Neutrophil (primary cell): ENCODE measurements around the gene SAT1.

Experiments
- H3K27ac ChIP-seq: fragments of 200-600 bp; sonication (generic); 2 replicates; pipeline ENCODE4 v1.5.1; 2016; ENCODE audit warnings: mild to moderate bottlenecking, moderate library complexity
- H3K27me3 ChIP-seq: fragments of 200-600 bp; sonication (generic); 2 replicates; pipeline ENCODE4 v1.6.0; 2016; ENCODE audit warnings: mild to moderate bottlenecking
- H3K36me3 ChIP-seq: fragments of 200-600 bp; sonication (generic); 2 replicates; pipeline ENCODE4 v1.5.1; 2017
- H3K4me1 ChIP-seq, 2 experiments: fragments of 200-600 bp in 1 of 2; sonication (generic) in 1 of 2; 1 replicate in 1 of 2; 2 replicates in 1 of 2; pipeline versions ENCODE4 v1.5.1 to v1.6.1; 2013 to 2016; ENCODE audit warnings: low read depth in 1 of 2, low read length in 1 of 2, mild to moderate bottlenecking in 1 of 2, moderate library complexity in 1 of 2; ENCODE audit not compliant: control insufficient read depth in 1 of 2, insufficient read depth in 1 of 2
- H3K4me3 ChIP-seq, 2 experiments: fragments of 200-600 bp in 1 of 2; sonication (generic) in 1 of 2; 1 replicate in 1 of 2; 2 replicates in 1 of 2; pipeline ENCODE4 v1.5.1; 2013 to 2016; ENCODE audit warnings: low read depth in 1 of 2, low read length in 1 of 2, mild to moderate bottlenecking in 1 of 2, moderate library complexity in 1 of 2
- H3K9me3 ChIP-seq: fragments of 200-600 bp; sonication (generic); 2 replicates; pipeline ENCODE4 v1.5.1; 2016
- TF ChIP-seq, protein P1 (sequence below): fragments of 200-600 bp; sonication (generic); IDR thresholded peaks from 2 replicates; pipeline ENCODE4 v1.5.1; 2016; ENCODE audit warnings: antibody characterized with exemption

Gene SAT1

DNA sequence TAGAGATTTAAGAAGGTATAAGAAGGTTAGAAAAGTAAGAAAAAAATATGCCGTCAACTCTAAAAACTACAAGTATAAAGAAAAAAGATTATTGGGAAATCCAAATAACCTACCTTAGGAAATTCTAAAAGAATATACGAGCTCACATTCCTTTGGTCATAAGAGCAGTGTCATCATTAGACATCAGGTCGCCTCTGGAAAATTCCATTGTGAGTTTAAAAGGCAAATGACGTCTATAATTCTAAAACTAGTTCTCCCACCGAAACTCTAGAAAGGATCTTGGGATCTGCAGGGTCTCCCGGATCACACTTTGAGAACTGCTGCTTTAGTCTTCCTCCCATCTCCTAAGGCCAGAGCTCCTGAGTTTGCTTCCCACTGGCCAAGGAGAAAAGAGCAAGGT is 518 bp upstream of the SAT1 start:
- Histone ChIP-seq H3K4me1 (peaks cover 25 to 35% of the 10 kb centered on the region in 2 experiments), H3K27ac (peak overlapping the region; percentile 99), H3K27me3 (no peaks in the 10 kb centered on the region), H3K9me3 (no peaks in the 10 kb centered on the region), H3K36me3 (peaks cover 20% of the 10 kb centered on the region), H3K4me3 (peak overlapping the region; percentile 72 to 92)
- TF ChIP-seq, protein P1, sequence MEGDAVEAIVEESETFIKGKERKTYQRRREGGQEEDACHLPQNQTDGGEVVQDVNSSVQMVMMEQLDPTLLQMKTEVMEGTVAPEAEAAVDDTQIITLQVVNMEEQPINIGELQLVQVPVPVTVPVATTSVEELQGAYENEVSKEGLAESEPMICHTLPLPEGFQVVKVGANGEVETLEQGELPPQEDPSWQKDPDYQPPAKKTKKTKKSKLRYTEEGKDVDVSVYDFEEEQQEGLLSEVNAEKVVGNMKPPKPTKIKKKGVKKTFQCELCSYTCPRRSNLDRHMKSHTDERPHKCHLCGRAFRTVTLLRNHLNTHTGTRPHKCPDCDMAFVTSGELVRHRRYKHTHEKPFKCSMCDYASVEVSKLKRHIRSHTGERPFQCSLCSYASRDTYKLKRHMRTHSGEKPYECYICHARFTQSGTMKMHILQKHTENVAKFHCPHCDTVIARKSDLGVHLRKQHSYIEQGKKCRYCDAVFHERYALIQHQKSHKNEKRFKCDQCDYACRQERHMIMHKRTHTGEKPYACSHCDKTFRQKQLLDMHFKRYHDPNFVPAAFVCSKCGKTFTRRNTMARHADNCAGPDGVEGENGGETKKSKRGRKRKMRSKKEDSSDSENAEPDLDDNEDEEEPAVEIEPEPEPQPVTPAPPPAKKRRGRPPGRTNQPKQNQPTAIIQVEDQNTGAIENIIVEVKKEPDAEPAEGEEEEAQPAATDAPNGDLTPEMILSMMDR, result no peak

- no peaks in the 10 kb centered on the region for H3K9me3 ChIP-seq
- peak overlapping the region; percentile 99 for H3K27ac ChIP-seq
- no peaks in the 10 kb centered on the region for H3K27me3 ChIP-seq
- H3K36me3 ChIP-seq, result peaks cover 20% of the 10 kb centered on the region
- H3K4me1 ChIP-seq, result peaks cover 25 to 35% of the 10 kb centered on the region in 2 experiments
- H3K4me3 ChIP-seq, result peak overlapping the region; percentile 72 to 92
- TF ChIP-seq, protein P1, result no peak
Measured at GRCh38 chrX:23783589-23784469, 856 bp downstream of the SAT1 start.

DNA sequence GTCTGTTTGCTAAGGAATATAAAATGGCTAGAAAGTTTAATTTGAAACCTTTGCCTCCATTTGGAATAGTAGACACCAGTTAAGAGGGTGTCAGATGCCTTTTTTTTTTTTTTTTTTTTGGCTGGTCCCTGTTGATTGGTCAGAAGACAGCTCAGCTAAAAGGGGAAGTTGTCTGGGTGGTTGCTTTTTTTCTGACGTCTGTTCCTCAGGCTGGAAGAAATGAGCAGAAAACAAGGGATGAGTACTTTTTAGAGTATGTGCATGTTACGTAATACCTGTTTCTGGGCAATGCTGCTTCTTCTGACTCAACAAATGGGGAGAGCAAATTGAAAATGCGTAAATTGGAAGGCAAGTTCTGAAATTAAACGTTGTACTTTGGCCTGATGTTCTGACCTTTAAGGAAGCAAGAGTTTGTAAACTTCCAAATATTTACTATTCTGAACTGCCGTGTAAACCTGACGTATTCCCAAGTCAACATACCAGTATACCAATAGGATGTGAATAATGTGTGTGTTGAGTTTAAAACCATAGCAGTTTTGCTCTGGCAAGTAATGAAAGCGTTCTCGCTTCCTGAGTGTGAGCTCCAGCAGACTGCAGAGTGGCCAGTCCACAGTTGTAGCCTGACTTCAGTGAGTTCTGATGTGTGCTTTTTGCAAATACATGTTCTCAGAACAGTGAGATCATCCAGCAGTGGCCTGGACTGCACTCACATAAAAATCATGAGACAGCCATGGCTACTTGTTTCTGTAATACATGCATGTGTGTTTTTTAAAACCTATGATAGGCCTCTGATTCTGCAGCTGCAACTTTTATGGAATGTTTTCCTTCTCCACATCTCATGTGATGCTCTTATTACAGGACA is 1.7 kb downstream of the SAT1 start:
- Histone ChIP-seq H3K9me3 (no peaks in the 10 kb centered on the region), H3K36me3 (peaks cover 20% of the 10 kb centered on the region), H3K27ac (peak overlapping the region; percentile 99), H3K4me1 (peaks cover 26 to 39% of the 10 kb centered on the region in 2 experiments), H3K4me3 (peak overlapping the region; percentile 72 to 92), H3K27me3 (no peaks in the 10 kb centered on the region)
- TF ChIP-seq, protein P1, result no peak

DNA sequence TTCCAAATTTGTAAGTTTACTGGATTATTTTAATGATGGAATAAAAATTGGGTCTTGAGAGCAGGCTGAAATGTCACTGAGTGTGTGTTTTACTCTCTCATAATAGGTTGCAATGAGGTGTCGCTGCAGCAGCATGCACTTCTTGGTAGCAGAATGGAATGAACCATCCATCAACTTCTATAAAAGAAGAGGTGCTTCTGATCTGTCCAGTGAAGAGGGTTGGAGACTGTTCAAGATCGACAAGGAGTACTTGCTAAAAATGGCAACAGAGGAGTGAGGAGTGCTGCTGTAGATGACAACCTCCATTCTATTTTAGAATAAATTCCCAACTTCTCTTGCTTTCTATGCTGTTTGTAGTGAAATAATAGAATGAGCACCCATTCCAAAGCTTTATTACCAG is 2.6 kb downstream of the SAT1 start:
- TF ChIP-seq, protein P1, result no peak
- peak overlapping the region; percentile 72 to 92 for H3K4me3 ChIP-seq
- H3K4me1 ChIP-seq, result peaks cover 27 to 41% of the 10 kb centered on the region in 2 experiments
- H3K27me3 ChIP-seq, result no peaks in the 10 kb centered on the region
- H3K9me3 ChIP-seq, result no peaks in the 10 kb centered on the region
- peaks cover 20% of the 10 kb centered on the region for H3K36me3 ChIP-seq
- H3K27ac ChIP-seq, result peak overlapping the region; percentile 99

GRCh38 chrX:23786268-23786815 is 3.4 kb downstream of the SAT1 start:
- H3K27ac ChIP-seq, result peak overlapping the region; percentile 99
- H3K9me3 ChIP-seq, result no peaks in the 10 kb centered on the region
- H3K4me3 ChIP-seq, result peak overlapping the region; percentile 72 to 92

More at GRCh38 chrX:23786268-23786815, 3.4 kb downstream of the SAT1 start:
- Histone ChIP-seq H3K4me1 (peaks cover 26 to 35% of the 10 kb centered on the region in 2 experiments), H3K27me3 (no peaks in the 10 kb centered on the region), H3K36me3 (peaks cover 20% of the 10 kb centered on the region)
- TF ChIP-seq, protein P1, result no peak
